Hematopoietic multipotent progenitor cell treated with erythropoietin and hydrocortisone succinate and interleukin-3 and kit ligand, for 8 days (in vitro differentiated cells): ENCODE data around the gene TMEM150B.

ENCODE experiments used
- DNase-seq: peaks from one replicate; pipeline ENCODE4 v3.0.0-alpha.2; 2015

Gene TMEM150B

DNA sequence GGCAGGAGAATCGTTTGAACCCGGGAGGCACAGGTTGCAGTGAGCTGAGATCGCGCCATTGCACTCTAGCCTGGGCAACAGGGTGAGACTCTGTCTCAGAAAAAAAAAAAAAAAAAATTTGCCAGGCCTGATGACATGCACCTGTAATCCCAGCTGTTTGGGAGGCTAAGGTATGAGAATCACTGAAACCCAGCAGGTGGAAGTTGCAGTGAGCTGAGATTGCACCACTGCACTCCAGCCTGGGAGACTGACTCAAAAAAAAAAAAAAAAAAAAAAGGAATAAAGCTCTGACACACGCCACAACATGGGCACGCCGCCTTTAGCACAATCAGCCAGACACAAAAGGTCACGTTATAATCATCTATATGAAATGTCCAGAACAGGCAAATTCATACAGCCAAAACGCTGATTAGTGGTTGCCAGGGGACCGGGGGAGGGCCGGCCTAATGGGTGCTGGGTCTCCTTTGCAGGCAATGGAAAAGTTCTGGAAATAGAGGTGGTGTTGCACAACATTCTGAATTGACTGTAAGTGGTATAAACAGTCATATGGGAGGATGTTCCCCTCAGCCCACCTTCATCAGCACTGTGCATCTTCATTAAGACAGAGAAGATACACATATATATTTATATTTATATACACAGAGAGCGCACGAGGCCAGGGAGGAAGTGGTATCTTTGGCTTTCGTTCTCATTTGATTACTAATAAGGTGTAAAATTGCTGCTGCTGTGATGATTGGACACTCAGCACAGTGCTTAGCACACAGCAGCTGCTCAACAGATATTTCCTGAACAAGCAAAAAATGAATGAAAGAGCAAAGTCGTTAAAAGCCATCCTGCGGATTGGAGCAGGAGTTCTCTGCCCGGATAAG, 49.1 kb downstream of the TMEM150B start:
- DNase-seq, result no peak

DNA sequence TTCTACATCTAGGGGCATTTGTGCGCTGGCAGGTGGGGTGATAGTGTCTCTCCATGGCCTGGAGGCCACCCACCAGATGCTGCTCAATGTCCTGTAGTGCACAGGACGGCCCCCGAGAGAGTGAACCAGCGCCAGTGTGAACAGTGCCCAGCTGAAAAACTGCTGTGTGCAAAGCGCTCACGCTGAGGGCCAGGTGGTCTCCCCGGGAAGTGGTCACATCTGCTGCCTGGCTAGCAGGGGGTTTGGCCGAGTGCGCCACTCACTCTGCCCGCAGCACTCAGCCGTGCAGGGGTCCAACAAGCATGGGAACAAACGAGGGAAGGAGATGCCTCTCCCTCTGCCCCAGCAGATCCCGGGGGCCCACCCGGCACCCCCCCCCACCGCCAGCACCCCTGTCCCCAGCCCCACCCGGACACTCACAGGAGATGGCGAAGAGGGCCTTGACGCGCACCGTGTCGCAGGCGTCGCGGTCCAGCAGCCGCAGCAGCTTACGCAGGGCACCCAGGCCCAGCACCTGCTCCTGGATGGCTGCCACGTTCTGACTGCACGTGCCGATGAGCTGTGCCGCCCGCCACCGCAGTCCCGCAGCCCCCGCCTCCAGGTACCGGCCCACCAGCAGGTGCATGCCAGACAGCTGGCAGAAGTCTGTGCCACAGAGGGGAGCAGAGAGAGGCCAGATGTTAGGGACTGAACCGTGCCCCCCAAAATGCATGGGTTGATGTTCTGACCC, 51.0 kb downstream of the TMEM150B start:
- no peak for DNase-seq

DNA sequence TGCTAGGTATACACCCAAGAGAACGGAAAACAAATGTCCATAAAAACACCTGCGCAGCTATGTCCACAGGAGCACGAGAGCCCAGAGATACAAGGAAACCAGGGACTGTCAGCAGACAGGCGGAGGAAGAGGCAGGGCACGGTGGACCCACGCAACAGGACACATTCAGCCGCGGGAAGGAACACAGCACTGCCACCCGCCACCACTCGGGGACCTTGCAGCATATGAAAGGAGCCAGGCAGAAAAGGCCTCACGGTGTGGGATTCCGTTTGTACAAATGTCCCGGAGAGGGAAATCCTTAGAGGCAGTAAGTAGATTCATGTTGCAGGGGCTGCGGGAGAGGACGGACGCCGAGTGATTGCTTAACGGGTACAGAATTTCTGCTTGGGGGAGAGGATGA, 53.0 kb downstream of the TMEM150B start:
- DNase-seq, result no peak

DNA sequence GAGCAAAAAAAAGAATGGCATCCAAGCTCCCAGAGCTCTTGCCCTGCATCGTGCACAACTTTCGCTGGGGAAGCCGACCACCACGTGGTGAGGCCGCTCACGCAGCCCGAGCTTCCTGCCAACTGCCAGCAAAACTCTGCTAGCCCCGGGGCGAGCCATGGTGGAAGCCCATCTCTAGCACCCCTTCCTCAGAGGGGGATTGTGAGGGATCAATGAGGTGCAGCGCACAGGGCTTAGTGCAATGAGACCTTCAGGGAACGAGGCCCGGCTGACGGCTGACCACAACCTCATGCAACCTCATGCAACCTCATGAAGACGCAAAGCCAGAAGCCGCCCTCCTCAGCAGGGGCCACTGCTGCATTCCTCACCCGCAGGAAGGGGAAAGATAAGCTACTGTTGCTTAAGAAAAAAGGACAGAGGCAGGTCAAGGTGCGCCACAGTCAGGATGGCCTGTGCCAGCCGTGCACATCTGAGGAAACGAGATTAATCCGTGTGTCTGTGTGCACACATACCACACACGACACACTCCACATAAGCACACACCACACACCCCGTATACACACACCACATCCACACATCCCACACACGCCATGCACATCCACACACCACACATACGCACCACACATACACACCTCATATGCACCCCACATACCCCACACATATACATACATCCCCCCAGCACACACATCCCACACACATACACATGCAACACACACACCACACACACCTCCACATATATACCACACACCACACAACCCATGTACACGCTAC, 54.8 kb downstream of the TMEM150B start:
- no peak for DNase-seq

DNA sequence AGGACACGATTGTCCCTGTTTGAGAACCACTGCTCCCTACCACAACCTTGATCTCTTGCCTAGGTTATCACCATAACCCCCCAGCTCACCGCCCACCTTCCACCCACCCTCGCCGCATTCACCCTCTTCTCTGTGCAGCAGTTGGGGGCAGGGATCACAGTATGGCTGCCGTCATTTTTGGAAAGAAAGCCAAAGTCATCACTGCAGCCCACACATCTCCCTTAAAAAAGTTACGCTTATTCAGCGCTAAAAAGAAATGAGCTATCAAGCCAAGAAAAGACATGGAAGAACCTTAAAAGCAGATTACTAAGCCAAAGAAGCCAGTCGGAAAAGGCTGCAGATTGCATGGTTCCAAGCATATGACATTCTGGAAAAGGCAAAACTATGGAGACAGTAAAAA, 55.8 kb downstream of the TMEM150B start:
- DNase-seq, result no peak

DNA sequence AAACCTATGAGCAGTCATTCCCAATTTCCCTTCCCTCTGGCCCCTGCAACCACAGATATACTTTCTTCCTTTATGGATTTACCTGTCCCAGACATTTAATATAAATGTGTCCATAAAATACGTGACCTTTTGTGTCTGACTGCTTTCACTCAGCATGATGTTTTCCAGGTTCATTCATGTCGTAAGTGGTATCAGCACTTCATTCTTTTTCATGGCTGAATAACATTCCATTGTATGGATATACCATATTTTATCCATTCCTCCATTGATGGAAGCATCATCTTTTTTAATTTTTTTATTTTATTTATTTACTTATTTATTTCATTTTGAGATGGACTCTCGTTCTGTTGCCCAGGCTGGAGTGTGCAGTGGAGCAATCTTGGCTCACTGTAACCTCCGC, 58.3 kb downstream of the TMEM150B start:
- no peak for DNase-seq

DNA sequence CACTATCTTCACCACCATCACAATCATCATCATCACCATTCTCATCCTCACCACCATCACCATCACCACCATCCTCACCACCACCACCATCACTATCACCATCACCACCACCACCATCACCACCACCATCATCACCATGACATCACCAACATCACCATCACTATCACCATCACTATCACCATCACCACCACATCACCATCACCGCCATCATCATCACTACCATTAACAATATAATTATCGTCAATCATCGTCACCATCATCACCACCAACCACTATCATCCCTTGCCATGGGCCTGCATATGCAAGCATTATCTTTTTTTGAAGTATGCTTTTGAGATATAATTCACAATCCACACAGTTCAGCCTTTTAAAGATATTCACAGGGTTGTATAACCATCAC, 58.7 kb downstream of the TMEM150B start:
- DNase-seq, result no peak

DNA sequence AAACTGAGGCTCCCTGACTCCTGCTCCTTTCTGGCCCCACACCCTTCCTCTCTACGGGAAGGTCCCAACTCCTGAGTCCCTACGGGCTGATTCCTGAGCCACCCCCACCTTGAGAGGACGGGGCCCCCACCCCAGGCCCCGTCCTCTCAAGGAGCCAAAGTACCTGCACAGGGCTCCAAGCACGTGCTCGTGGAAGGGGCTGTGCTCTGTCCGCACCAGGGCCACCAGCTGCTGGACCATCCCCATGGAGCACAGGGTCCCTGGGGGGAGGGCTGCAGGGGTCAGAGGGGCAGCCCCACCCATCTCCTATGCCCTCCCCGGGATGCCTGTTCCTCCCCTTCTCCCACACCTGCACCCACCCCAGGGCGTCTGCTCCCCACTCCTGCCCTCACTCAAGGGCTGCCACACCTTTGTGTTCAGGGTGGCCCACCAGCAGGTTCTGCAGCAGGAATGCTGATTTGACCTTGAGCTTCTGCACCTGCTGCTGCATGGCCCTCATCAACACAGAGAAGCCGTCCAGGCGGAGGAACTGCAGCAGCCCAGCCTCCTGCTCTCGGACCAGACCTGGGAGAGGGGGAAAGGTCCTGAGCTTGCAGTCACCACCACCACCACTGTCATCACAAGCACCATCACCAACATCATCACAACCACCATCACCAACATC, 59.3 kb downstream of the TMEM150B start:
- no peak for DNase-seq

DNA sequence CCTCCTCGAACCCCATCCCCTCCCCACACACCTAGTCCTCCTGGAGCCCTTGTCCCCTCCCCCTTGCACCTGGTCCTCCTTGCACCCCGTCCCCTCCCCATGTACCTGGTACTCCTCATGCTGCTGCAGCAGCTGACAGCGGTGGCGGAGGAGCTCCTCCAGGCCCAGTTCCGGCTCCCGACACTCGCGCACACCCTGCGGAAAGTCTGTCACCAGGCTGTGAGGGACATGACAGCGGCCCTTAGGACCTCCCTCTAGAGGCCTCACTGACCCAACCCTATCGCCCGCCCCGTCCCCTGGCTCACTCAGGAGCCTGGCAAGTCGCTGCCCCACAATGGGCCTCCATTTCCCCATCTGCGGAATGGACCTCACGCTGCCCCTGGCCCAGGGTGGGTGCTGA, 60.0 kb downstream of the TMEM150B start:
- DNase-seq, result no peak

DNA sequence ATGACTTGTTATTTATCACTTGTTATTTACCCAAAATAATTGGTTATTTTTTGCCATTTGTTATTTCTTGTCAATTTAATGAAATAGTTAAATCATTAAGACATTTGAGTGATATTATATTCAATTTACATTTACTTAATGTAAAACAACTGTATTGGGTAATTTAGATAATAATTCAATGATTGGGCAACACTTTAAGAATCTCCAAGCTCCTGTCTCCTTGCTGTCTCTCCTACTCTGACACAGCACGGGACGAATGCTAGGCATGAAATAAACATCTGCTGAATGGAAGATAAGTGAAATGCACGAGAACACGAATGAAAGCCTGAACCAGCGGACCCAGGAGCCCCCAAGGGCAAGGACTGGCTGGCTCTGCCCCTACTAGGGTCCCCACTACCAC, 60.6 kb downstream of the TMEM150B start:
- DNase-seq, result no peak
